Suppressor macrophage (primary cell): ENCODE measurements around the gene GPC3.
A peak's percentile ranks its signal among the peaks of the same experiment; 100 is the strongest.
"Not testable (repeated sequence)": the region's sequence is repeated elsewhere in the genome, so short reads cannot be mapped to it uniquely, and the experiment has no call there.

Source experiments
- DNase-seq, 4 experiments: peaks; one replicate each; pipeline ENCODE4 v3.0.0-alpha.2; 2020 to 2022

Gene GPC3

DNA sequence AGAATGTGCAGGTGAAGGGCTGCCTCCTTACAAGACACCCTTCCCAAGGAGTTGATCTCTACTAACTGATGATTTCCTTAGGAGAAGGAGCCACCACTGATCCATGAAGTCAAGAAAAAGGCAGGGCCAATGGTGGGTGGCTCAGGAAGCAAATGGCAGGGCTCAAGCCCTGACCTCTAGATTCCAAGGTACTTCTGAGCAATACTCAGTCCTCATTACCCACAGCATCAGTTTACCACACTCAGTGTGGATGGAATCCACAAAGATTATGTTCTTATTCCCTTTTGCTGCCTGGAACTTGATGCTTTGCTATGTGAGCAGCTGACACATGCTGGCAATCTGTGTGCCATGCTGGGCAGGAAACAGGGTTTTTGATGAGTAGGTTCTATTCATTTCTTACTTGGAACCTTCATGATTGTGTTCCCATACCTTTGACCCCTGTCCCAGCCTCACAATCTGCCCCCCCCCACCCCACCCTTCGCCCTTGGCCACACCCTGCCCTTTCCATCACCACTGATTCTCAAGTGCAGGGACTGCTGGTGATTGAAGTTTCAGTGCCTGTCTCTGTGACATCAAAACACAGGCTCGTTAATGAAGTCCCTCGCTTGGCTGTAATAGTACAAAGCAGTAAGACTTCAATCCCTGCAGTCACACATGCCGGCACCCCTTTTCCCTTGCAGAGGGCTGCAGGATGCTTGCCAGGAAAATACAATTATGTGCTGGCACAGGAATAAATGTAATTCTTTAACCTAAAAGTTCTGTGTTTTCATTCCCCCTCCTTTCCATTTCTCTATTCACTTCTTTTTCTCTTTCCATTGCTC lies 434.5 kb downstream of the GPC3 start:
- DNase-seq: no peak

GRCh38 chrX:133549295-133549933 lies 436.0 kb downstream of the GPC3 start:
- DNase-seq: no peak

DNA sequence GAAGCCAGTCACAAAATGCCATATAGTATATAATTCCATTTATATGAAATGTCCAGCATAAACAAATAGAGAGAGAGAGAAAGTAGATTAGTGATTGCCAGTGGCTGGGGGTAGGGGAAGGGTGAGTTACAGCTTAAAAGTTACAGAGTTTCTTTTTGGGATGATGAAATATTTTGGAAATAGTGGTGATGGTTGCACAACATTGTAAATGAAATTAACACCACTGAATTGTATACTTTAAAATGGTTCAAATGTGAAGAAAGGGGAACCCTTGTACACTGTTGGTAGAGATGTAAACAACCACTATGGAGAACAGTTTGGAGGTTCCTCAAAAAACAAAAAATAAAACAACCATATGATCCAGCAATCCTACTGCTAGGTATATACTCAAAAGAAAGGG lies 439.0 kb downstream of the GPC3 start:
- peak; percentile 6 to 73 (median 52) for DNase-seq

DNA sequence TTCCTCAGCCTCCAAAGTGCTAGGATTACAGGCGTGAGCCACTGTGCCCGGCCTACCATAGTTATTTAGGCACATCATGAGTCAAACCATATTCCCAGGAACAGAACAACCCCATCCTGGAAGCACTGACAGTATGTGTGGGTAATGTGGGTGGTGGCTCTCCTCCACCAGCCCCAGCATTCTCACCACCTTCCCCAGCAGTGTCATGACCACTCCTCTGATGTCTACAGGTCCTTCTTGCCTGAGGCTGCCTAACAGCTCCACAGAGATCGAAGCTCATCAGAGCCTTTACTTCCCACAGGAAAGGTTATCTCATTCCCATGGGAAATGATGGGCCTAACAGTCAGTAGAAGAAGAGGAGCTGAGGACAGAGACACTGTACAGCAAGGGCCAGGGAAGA lies 440.6 kb downstream of the GPC3 start:
- no peak for DNase-seq

DNA sequence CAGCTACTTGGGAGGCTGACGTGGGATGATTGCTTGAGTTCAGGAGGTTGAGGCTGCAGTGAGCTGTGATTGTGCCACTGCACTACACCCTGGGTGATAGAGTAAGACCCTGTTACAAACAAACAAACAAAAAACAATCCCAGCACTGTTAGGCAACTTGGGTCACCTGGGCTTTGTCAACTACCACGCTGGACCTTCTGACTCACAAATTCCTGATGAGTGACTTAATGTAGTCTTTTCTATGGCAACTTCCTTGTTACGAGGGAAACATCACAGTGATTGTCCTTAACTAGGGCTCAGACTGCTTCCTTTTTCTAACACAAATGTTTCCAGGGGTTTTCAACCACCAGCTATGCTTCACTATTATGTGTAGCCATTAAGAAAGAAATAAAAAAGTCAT lies 441.3 kb downstream of the GPC3 start:
- peak; percentile 67 to 90 (median 78) for DNase-seq

DNA sequence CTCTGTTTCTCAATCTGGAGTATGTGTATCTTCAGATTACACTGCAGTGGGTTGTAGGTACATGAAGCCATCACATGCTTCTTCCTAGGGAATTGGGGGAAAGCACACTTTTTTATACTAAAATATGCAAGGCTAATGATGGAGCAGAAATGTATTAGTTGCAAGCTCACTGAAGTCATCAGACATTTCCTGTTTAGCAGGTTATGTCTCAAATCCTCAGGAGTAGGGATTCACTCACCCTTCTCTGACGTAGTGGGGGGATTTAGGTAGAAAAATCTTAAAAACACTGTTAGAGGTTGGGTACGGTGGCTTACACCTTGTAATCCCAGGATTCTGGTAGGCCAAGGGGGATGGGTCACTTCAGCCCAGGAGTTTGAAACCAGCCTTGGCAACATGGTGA lies 441.7 kb downstream of the GPC3 start:
- no peak for DNase-seq

GRCh38 chrX:133542476-133542875 lies 442.9 kb downstream of the GPC3 start:
- DNase-seq: no peak

DNA sequence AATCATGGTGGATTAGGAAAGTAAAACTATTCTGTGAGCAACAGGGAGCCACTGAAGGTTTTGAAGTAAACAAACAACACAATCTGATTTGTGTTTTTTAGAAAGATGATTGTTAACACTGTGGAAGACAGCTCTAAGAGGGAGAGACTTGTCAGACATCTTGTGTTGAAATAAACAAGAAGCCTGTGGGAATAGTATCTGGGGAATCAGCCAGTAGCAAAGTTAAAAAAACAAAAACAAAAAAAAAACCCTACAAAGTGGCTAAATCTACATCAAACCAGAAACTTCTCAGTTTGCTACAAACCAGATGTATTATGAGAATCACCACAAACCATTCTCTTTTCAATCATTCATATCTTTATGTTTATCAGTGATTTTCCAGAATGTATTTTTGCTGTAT lies 444.4 kb downstream of the GPC3 start:
- no peak for DNase-seq

GRCh38 chrX:133538148-133538547 lies 447.2 kb downstream of the GPC3 start:
- no peak for DNase-seq

DNA sequence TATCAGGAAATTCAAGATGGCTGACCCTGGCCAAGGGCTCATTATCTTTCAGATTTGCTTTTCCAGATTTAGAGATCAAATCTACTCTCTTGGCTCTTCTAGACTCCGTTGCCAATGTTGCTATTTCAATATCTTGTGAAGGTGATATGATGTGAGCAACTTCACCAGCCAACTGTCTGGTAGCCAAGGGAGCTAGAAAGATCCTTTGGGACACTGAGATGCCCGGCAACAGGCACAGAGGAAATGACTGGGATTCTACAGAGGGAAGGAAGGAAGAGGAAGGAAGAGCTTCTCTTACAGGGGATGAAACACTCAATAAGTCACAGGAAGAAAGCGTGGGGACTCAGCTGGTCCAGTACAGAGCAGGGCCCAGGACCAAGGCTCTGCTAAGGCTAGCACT lies 448.3 kb downstream of the GPC3 start:
- no peak for DNase-seq

- no peak for DNase-seq
Observed at GRCh38 chrX:133535066-133535465, 450.3 kb downstream of the GPC3 start.

DNA sequence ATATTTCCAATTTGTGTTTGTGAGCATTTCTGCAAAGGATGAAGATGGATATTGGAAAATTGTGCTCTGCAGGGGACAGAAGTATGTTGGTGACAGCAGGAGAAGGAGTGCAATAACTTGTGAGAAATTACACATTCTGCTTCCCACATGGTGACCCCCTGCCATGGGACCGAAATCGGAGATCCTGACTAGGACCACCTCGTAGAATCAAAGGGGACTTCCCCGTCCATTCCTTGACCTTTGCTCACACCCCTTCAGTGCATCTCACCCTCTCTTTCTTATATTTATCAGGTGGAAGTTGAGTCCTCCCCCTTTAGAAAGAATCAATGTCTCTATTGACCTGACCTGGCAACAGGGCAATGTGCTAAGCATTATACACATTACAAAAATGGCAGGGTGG lies 451.2 kb downstream of the GPC3 start:
- DNase-seq: no peak

- no peak for DNase-seq
Observed at GRCh38 chrX:133533249-133533648, 452.1 kb downstream of the GPC3 start.

GRCh38 chrX:133530960-133531359 lies 454.4 kb downstream of the GPC3 start:
- DNase-seq: no peak

DNA sequence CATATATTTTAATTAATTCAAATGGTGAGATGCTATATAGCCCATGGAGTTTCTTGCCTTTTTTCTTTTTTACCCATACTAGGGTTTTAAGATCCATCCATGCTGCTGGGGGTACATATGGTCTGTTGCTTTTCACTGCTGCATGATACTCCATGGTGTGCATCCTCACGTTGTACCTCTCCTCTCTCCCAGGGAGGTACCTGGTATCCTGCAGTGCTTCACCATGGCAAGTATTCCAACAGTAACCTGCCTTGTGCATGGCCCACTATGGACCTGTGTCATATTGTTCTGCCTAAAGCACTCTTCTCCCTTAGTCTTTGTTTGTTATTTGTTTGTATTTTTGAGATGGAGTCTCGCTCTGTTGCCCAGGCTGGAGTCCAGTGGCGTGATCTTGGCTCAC lies 455.8 kb downstream of the GPC3 start:
- no peak for DNase-seq

DNA sequence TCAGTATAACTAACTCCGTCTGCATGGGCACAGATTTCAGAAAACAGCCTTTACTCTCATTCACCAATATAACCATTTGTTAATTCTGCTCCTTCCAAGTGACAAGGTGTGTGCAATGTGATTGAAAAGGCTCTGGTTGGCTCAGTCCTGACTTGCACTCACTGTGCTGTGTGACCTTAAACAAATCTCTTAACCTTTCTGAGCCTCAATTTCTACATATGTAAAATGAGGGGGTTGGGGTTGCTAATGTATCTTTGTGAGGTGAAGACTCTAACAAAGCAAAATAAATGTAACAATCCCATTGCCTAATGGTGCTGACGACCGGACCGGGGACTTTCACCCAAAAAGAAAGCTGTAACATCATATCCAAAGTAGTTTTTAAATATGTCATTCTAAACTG lies 457.6 kb downstream of the GPC3 start:
- DNase-seq: no peak

DNA sequence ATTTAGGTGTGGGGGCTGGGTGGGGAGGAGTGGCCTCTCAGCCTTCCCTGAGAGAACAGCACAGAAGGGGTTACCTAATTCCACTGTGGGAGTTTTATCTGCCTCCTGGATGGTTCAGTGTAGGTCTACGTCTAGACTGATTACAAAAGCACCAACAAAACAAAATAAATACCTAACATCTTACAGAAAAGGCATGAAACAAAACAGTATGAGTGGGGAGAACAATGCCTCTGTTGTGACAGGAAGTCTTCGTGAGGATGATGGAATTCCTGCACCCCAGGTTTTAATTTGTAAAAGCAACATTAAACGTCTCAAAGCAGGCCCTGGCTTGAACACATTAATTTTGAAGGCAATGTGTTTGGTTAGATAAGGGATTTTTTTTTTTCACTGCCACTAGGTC lies 458.0 kb downstream of the GPC3 start:
- no peak for DNase-seq

DNA sequence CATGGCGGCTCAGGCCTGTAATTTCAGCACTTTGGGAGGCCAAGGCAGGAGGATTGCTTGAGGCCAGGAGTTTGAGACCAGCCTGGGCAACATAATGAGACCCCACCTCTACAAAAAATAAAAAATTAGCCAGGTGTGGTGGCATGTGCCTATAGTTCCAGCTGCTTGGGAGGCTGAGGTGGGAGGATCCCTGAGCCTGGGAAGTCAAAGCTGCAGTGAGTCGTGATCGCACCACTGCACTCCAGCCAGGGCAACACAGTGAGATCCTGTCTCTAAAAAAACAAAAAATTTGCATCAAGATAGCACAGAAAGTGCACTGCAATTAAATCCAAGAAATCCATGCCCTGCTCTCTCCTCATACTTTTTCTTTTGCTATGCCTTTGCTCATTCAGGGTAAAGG lies 458.6 kb downstream of the GPC3 start:
- DNase-seq: not testable (repeated sequence)

GRCh38 chrX:133523526-133523925 lies 461.9 kb downstream of the GPC3 start:
- DNase-seq: no peak

- peak in 3 of 4 experiments; percentile 4 to 34 (median 27) for DNase-seq
Observed at GRCh38 chrX:133523081-133523487, 462.3 kb downstream of the GPC3 start.

DNA sequence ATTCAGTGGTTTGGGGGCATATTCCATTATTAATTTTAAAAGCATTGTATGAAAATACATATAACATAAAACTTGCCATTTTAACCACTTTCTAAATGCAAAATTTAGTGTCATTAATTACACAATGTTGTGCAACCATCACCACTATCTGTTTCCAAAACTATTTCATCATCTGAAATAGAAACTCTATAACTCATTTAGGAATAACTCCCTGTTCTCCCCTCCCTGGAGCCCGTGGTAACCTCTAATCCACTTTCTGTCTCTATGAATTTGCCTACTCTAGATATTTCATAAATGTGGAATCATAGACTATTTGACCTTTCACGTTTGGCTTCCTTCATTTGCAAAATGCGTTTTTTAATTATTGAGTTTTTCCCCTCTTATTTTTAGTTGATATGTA lies 468.7 kb downstream of the GPC3 start:
- peak in 1 of 4 experiments; percentile 12 for DNase-seq

GRCh38 chrX:133514486-133514885 lies 470.9 kb downstream of the GPC3 start:
- DNase-seq: no peak

- DNase-seq: peak; percentile 19 to 66 (median 48)
Observed at GRCh38 chrX:133513123-133513522, 472.3 kb downstream of the GPC3 start.

DNA sequence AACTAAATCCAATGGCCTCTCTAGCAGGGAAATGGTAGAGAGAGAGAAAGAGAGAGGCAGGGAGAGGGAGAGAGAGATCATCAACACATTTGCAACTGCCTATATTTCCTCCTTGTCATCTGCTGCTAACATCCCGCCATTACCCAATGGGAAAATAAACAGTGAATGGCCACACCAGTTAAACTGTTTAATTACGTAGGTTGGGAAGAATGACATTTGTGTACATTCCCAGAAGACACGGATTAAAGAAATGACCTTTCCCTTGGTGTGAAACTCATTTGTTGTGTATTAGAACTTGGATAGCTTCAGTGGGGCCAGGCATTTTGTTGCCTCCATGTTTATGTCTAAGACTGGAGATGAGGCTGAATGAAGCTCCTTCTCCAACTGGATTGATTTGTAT lies 474.4 kb downstream of the GPC3 start:
- DNase-seq: no peak
